HCT116 (cell line): ENCODE measurements around the gene PRKG1. TPM values are rescaled to one million over a fixed set of nuclear protein-coding genes. Genes with fewer than 3 reads are reported as not detected.

ENCODE experiments used
- ATAC-seq: fragments of 200-7000 bp; cut with Tn5 transposase; 2 replicates; pipeline ENCODE4 v1.9.1; 2020; ENCODE audit warnings: mild to moderate bottlenecking, moderate library complexity
- BruUV-seq: library from RNA; stranded (reverse); fragments of 400-500 nt; replicated peaks from 2 replicates; lab custom pipeline; 2021; lab: Mats Ljungman, UMichigan
- CTCF ChIA-PET: fragments of 300-600 bp; sonication (Branson Sonifier 250); formaldehyde crosslinking; loops from one replicate; lab custom pipeline; 2021; ENCODE audit warnings: antibody characterized with exemption; lab: Charles Lee
- POLR2A ChIA-PET: fragments of 300-600, 350-600 bp; sonication (Branson Sonifier 250); formaldehyde crosslinking; loops from one replicate; lab custom pipeline; 2021; ENCODE audit warnings: antibody characterized with exemption; lab: Charles Lee
- RAD21 ChIA-PET, 2 experiments: fragments of 300-600 bp; sonication (Branson Sonifier 250); formaldehyde crosslinking; loops; one replicate each; lab custom pipeline; 2023; ENCODE audit warnings: low total read pairs in 2 of 2; ENCODE audit not compliant: uncharacterized antibody in 2 of 2, unreplicated experiment in 2 of 2, low non-redundant PET in 1 of 2; lab: Charles Lee
- DNase-seq: peaks from one replicate; pipeline ENCODE4 v3.0.0-alpha.2; 2010; ENCODE audit warnings: low read depth, low spot score
- H2AFZ ChIP-seq: fragments of 200-600 bp; shearing (Covaris generic), sonication (generic); 2 replicates; pipeline ENCODE4 v1.6.1; 2017; ENCODE audit warnings: low read depth, mixed run types, mixed read lengths, antibody characterized with exemption, low read length; ENCODE audit not compliant: poor library complexity, severe bottlenecking
- H3K27ac ChIP-seq: 2 replicates; pipeline ENCODE4 v1.5.1; 2012; ENCODE audit warnings: low read depth, low read length
- H3K27me3 ChIP-seq: fragments of 200-600 bp; sonication (generic); 2 replicates; pipeline ENCODE4 v1.6.1; 2016; ENCODE audit warnings: mixed run types, low read length, mixed read lengths; ENCODE audit not compliant: insufficient read depth
- H3K36me3 ChIP-seq, 2 experiments: fragments of 200-500 bp in 1 of 2; fragments of 200-600 bp in 1 of 2; sonication (Bioruptor generic) in 1 of 2; sonication (generic) in 1 of 2; 2 replicates each; pipeline versions ENCODE4 v1.5.1 to v1.6.1; 2014 to 2016; ENCODE audit warnings: low read length in 2 of 2, inconsistent platforms in 1 of 2, mixed read lengths in 1 of 2, mixed run types in 1 of 2; ENCODE audit not compliant: insufficient read depth in 2 of 2, control insufficient read depth in 1 of 2
- H3K4me1 ChIP-seq, 2 experiments: fragments of 200-600 bp in 1 of 2; sonication (generic) in 1 of 2; 2 replicates each; pipeline versions ENCODE4 v1.5.1 to v1.6.1; 2012 to 2017; ENCODE audit warnings: low read length in 2 of 2, inconsistent platforms in 1 of 2, mild to moderate bottlenecking in 1 of 2, mixed read lengths in 1 of 2, mixed run types in 1 of 2, moderate library complexity in 1 of 2; ENCODE audit not compliant: insufficient read depth in 2 of 2, control insufficient read depth in 1 of 2
- H3K4me2 ChIP-seq: fragments of 200-600 bp; sonication (generic); 2 replicates; pipeline ENCODE4 v1.6.1; 2017; ENCODE audit warnings: mixed run types, low read length, mixed read lengths
- H3K4me3 ChIP-seq, 2 experiments: fragments of 200-600 bp in 1 of 2; sonication (generic) in 1 of 2; replicated peaks in 1 of 2; 2 replicates each; pipeline ENCODE4 v1.5.1; 2011 to 2016; ENCODE audit warnings: low read length in 2 of 2, control low read depth in 1 of 2, low read depth in 1 of 2, mild to moderate bottlenecking in 1 of 2, mixed read lengths in 1 of 2, mixed run types in 1 of 2
- H3K79me2 ChIP-seq: fragments of 200-600 bp; sonication (generic); 2 replicates; pipeline ENCODE4 v1.6.1; 2017; ENCODE audit warnings: mild to moderate bottlenecking, mixed run types, low read length, moderate library complexity, mixed read lengths; ENCODE audit not compliant: insufficient read depth
- H3K9ac ChIP-seq: fragments of 200-600 bp; sonication (generic); 2 replicates; pipeline ENCODE4 v1.6.1; 2016; ENCODE audit warnings: low read length, mixed read lengths
- H3K9me2 ChIP-seq: fragments of 200-600 bp; sonication (generic), shearing (Covaris generic); 2 replicates; pipeline ENCODE4 v1.6.1; 2017; ENCODE audit warnings: mixed run types, mild to moderate bottlenecking, moderate library complexity; ENCODE audit not compliant: insufficient read depth
- H3K9me3 ChIP-seq, 2 experiments: fragments of 200-500 bp in 1 of 2; fragments of 200-600 bp in 1 of 2; sonication (Bioruptor generic) in 1 of 2; sonication (generic) in 1 of 2; 2 replicates each; pipeline ENCODE4 v1.6.1; 2014 to 2017; ENCODE audit warnings: low read length in 2 of 2, mixed read lengths in 2 of 2, inconsistent platforms in 1 of 2, low read depth in 1 of 2, mild to moderate bottlenecking in 1 of 2, mixed run types in 1 of 2, moderate library complexity in 1 of 2; ENCODE audit not compliant: control insufficient read depth in 1 of 2, insufficient read depth in 1 of 2
- H4K20me1 ChIP-seq: fragments of 200-600 bp; sonication (generic), shearing (Covaris generic); 2 replicates; pipeline ENCODE4 v1.6.1; 2017; ENCODE audit warnings: mixed run types, mild to moderate bottlenecking, moderate library complexity; ENCODE audit not compliant: insufficient read depth
- CEBPB ChIP-seq: IDR thresholded peaks from 2 replicates; pipeline ENCODE4 v1.6.1; 2012; ENCODE audit warnings: low read depth
- EGR1 ChIP-seq: IDR thresholded peaks from 2 replicates; pipeline ENCODE4 v1.6.1; 2012; ENCODE audit warnings: low read depth
- EZH2 ChIP-seq: fragments of 200-600 bp; sonication (generic); IDR thresholded peaks from 2 replicates; pipeline ENCODE4 v1.6.1; 2017; ENCODE audit warnings: antibody characterized with exemption, mixed run types
- RAD21 ChIP-seq: IDR thresholded peaks from 2 replicates; pipeline ENCODE4 v1.6.1; 2012; ENCODE audit warnings: low read depth, mild to moderate bottlenecking
- ZNF274 ChIP-seq: fragments of 200-500 bp; sonication (Bioruptor generic); IDR thresholded peaks from 2 replicates; pipeline ENCODE4 v1.6.1; 2014; ENCODE audit warnings: mild to moderate bottlenecking, low read depth, low read length, inconsistent platforms
- intact Hi-C: fragments of 100-400 bp; cut with micrococcal nuclease; formaldehyde crosslinking; loops from 2 replicates; pipeline ENCODE4 v1.10.0; 2022
- total RNA-seq: library from RNA; stranded (reverse); gene quantifications from one replicate; pipeline ENCODE4 v1.2.1, GENCODE V29; 2021; ENCODE audit not compliant: unreplicated experiment
- TF ChIP-seq, protein P1 (sequence below), 3 experiments: fragments of 200-600 bp in 1 of 3; sonication (generic) in 1 of 3; IDR thresholded peaks in 2 of 3; conservative IDR thresholded peaks in 1 of 3; 2 replicates each; pipeline ENCODE4 v1.5.1; 2012 to 2017; ENCODE audit warnings: low read depth in 2 of 3, low read length in 2 of 3, antibody characterized with exemption in 1 of 3, borderline replicate concordance in 1 of 3, control low read depth in 1 of 3, mild to moderate bottlenecking in 1 of 3, mixed read lengths in 1 of 3, mixed run types in 1 of 3, moderate library complexity in 1 of 3; ENCODE audit not compliant: insufficient read depth in 1 of 3
- TF ChIP-seq, protein P2 (sequence below): IDR thresholded peaks from 2 replicates; pipeline ENCODE4 v1.6.1; 2012

Gene PRKG1
- total RNA-seq, 1 experiment from 2014 or later: 1.4 TPM

DNA sequence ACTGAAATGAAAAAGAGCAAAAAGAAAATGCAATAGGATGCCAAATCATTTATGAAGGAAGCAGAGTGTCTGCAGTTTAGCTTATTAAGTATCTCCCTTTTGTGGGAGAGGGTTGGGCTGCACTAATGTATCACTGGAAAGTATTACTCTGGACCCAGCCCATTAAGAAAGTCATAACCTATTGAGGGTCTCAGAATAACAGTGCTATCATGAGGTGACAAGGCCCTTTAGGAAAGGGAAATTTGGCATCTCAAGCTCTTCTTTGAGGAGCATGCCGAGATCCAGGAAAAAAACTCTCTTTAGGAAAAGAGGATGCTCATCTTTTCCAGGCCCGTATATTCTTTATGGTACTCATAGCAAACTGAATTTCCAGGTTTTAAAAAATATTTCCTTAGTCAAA lies 114.6 kb downstream of the PRKG1 start (continued):
- TF ChIP-seq, protein P1, sequence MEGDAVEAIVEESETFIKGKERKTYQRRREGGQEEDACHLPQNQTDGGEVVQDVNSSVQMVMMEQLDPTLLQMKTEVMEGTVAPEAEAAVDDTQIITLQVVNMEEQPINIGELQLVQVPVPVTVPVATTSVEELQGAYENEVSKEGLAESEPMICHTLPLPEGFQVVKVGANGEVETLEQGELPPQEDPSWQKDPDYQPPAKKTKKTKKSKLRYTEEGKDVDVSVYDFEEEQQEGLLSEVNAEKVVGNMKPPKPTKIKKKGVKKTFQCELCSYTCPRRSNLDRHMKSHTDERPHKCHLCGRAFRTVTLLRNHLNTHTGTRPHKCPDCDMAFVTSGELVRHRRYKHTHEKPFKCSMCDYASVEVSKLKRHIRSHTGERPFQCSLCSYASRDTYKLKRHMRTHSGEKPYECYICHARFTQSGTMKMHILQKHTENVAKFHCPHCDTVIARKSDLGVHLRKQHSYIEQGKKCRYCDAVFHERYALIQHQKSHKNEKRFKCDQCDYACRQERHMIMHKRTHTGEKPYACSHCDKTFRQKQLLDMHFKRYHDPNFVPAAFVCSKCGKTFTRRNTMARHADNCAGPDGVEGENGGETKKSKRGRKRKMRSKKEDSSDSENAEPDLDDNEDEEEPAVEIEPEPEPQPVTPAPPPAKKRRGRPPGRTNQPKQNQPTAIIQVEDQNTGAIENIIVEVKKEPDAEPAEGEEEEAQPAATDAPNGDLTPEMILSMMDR (IDR thresholded peaks at IDR 0.05 in 2 of 3, conservative IDR thresholded peaks at IDR 0.05 in 1 of 3; ENCODE audit: borderline replicate concordance in 1 of 3, insufficient read depth in 1 of 3, low read depth in 2 of 3, low read length in 2 of 3): no peak

DNA sequence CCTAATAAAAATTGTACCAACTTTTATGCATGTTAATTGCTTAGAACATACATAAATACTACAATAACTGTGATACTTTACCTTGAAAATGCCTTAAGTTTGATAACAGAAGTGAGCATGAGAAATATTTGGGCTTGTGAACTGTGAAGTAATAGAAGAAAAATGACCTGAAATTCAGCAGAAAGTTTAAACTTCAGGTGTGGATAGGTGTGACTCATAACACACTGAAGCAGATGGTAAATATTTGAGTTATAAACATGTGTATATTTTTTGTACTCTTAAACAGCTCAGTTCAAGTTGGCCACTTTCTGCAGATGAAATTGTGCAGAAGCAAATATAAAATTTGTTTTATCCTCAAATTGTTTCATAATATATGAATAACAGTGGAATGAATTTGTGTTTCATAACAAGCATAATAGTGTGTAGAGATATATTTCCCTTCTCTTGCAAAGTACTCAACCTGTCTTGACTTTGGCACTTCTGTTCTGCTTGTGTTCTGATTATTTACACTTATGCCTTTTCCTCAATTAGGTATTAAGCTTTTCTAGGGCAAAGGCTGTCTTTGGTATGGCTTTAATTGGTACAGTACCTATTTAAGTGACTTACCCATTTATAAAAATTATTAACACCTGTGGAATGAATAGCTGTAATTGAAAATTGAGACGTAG lies 122.4 kb downstream of the PRKG1 start:
- Histone ChIP-seq H3K4me2 (no peak overlapping the region), H3K27ac (no peak overlapping the region), H3K79me2 (no peaks in the 10 kb centered on the region), H3K9ac (no peak overlapping the region), H4K20me1 (no peaks in the 10 kb centered on the region), H3K9me2 (no peaks in the 10 kb centered on the region), H3K9me3 (no peaks in the 10 kb centered on the region), H3K4me1 (no peaks in the 10 kb centered on the region)
- intact Hi-C loops: no loop called here
- RAD21 ChIA-PET: no interaction called here
- no peak for TF ChIP-seq RAD21
- no peak for TF ChIP-seq CEBPB
- TF ChIP-seq ZNF274: no peak
- no peak for TF ChIP-seq EGR1
- TF ChIP-seq, protein P2, sequence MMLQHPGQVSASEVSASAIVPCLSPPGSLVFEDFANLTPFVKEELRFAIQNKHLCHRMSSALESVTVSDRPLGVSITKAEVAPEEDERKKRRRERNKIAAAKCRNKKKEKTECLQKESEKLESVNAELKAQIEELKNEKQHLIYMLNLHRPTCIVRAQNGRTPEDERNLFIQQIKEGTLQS: no peak
- TF ChIP-seq EZH2: no peak
- TF ChIP-seq, all 23 proteins: peak for 0
- ATAC-seq: no peak
- peaks cover 34% of the 10 kb centered on the region for H3K27me3 ChIP-seq
- no peak overlapping the region for H3K4me3 ChIP-seq
- H2AFZ ChIP-seq: no peak overlapping the region
- DNase-seq: no peak
- ChIA-PET CTCF (no interaction called here), POLR2A (no interaction called here)
- no peaks in the 10 kb centered on the region for H3K36me3 ChIP-seq
- no TSS peak for BruUV-seq
